ENCODE measurements around the gene SPEM2. TPM values are rescaled to one million over a fixed set of nuclear protein-coding genes. Genes with fewer than 3 reads are reported as not detected.
A peak's percentile ranks its signal among the peaks of the same experiment; 100 is the strongest.

Gene SPEM2
- total and polyA plus RNA-seq, 2 donors (not counting 1 experiment from before 2014, with no cell fraction given) = not detected

DNA sequence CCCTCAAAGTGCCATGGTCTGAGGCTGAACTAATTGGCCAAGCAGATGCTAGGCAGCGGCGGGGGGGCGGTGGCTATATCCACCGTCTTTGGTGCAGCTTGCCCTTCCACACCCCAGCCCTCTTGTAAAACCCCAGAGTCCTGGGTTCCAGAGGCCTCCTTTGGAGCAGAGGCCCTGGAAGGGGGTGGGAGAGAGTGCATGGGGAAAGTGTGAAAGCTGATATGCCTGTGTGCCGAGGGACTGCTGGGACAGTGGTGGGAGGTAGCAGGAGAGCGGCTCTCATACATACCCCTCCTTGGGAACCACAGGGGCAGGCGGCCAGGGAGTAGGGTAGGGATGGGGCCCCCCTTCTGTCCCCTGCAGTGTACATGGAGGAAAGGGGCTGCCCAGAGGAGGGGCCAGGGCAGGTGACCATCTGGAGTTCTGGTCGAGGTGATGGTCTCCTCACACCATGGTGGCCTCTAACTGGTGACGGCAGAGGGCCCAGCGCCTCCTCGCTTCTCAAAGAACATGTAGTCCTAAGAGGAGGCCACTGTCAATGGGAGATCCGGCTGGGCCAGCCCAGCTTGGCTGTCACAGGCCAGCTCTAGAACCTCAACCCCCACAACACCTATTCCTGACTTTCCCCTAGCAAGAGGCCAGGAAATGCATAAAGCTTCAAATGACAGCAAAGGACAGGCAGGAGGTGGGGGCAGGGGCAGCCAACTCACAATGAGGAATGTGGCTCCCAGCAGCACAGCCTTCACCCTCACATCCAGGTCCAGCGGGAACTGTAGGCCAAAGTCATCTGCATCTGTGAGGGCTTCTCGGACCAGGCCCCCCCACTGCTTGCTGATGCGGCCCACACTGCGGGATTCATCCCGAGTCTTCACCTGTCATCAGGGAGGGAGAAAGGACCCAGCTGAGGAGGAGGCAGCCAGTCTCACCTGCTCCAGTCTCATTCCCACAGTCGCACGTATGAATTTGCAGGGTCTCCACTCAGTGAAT lies 35.2 kb upstream of the SPEM2 start:
- no peak overlapping the region for H3K27ac ChIP-seq (ENCODE audit: insufficient read depth, low read length)
- no peak overlapping the region for H2AFZ ChIP-seq (ENCODE audit: low read length)
- TF ChIP-seq EZH2 (IDR thresholded peaks at IDR 0.05; ENCODE audit: low read length, missing control alignments) (no peak), CTCF (conservative IDR thresholded peaks at IDR 0.05 in 1 of 2, IDR thresholded peaks at IDR 0.05 in 1 of 2; ENCODE audit: low read depth in 1 of 2, low read length in 2 of 2) (no peak)
- H3K4me1 ChIP-seq (ENCODE audit: control insufficient read depth, extremely low read depth, insufficient read depth, low read length) = peaks cover 3% of the 10 kb centered on the region
- H3K27me3 ChIP-seq (ENCODE audit: control insufficient read depth, insufficient read depth, low read length) = no peaks in the 10 kb centered on the region
- no peaks in the 10 kb centered on the region for H4K20me1 ChIP-seq (ENCODE audit: control insufficient read depth, extremely low read depth, insufficient read depth, low read length)
- DNase-seq (ENCODE audit: low read depth in 2 of 2) = no peak
- no peaks in the 10 kb centered on the region for H3K79me2 ChIP-seq (ENCODE audit: control insufficient read depth, insufficient read depth, low read length)
- no peak overlapping the region for H3K4me2 ChIP-seq (ENCODE audit: extremely low read depth, insufficient read depth, low read length)
- no peak overlapping the region for H3K9ac ChIP-seq (ENCODE audit: insufficient read depth, low read length)
- H3K9me3 ChIP-seq (ENCODE audit: control insufficient read depth, insufficient read depth, low read depth, low read length) = no peaks in the 10 kb centered on the region
- H3K4me3 ChIP-seq (replicated peaks in 1 of 4; ENCODE audit: control extremely low read depth in 1 of 4, insufficient read depth in 1 of 4, low read depth in 3 of 4, low read length in 4 of 4) = no peak overlapping the region
- peaks cover 15% of the 10 kb centered on the region for H3K36me3 ChIP-seq (ENCODE audit: control insufficient read depth, insufficient read depth, low read length)

DNA sequence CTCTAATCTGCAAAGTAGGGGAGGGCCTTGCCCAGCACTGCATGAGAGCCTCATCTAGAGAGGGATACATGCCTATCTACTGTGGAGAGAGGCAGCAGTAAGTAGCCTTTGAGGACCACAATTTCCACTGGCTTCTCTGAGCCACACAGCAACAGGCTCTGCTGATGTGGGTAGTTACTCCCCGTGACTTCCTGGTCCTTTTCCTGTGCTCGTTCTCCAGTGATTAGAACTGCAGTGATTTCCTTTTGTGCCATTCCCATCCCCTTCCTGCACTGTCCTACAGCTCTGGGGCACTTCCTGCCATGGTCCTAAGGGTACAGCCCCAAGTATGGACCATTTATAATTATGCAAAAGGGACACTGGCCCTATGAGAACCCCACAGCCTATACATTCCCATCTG lies 34.1 kb upstream of the SPEM2 start:
- DNase-seq (ENCODE audit: low read depth in 2 of 2) = no peak
- no peaks in the 10 kb centered on the region for H3K27me3 ChIP-seq (ENCODE audit: control insufficient read depth, insufficient read depth, low read length)
- peaks cover 15% of the 10 kb centered on the region for H3K36me3 ChIP-seq (ENCODE audit: control insufficient read depth, insufficient read depth, low read length)
- no peak overlapping the region for H3K9ac ChIP-seq (ENCODE audit: insufficient read depth, low read length)
- TF ChIP-seq EZH2 (IDR thresholded peaks at IDR 0.05; ENCODE audit: low read length, missing control alignments) (no peak), CTCF (conservative IDR thresholded peaks at IDR 0.05 in 1 of 2, IDR thresholded peaks at IDR 0.05 in 1 of 2; ENCODE audit: low read depth in 1 of 2, low read length in 2 of 2) (no peak)
- no peak overlapping the region for H3K4me3 ChIP-seq (replicated peaks in 1 of 4; ENCODE audit: control extremely low read depth in 1 of 4, insufficient read depth in 1 of 4, low read depth in 3 of 4, low read length in 4 of 4)
- no peaks in the 10 kb centered on the region for H3K9me3 ChIP-seq (ENCODE audit: control insufficient read depth, insufficient read depth, low read depth, low read length)
- H3K27ac ChIP-seq (ENCODE audit: insufficient read depth, low read length) = no peak overlapping the region
- H3K4me2 ChIP-seq (ENCODE audit: extremely low read depth, insufficient read depth, low read length) = no peak overlapping the region
- peaks cover 3% of the 10 kb centered on the region for H3K4me1 ChIP-seq (ENCODE audit: control insufficient read depth, extremely low read depth, insufficient read depth, low read length)
- no peaks in the 10 kb centered on the region for H3K79me2 ChIP-seq (ENCODE audit: control insufficient read depth, insufficient read depth, low read length)
- H4K20me1 ChIP-seq (ENCODE audit: control insufficient read depth, extremely low read depth, insufficient read depth, low read length) = no peaks in the 10 kb centered on the region
- no peak overlapping the region for H2AFZ ChIP-seq (ENCODE audit: low read length)

DNA sequence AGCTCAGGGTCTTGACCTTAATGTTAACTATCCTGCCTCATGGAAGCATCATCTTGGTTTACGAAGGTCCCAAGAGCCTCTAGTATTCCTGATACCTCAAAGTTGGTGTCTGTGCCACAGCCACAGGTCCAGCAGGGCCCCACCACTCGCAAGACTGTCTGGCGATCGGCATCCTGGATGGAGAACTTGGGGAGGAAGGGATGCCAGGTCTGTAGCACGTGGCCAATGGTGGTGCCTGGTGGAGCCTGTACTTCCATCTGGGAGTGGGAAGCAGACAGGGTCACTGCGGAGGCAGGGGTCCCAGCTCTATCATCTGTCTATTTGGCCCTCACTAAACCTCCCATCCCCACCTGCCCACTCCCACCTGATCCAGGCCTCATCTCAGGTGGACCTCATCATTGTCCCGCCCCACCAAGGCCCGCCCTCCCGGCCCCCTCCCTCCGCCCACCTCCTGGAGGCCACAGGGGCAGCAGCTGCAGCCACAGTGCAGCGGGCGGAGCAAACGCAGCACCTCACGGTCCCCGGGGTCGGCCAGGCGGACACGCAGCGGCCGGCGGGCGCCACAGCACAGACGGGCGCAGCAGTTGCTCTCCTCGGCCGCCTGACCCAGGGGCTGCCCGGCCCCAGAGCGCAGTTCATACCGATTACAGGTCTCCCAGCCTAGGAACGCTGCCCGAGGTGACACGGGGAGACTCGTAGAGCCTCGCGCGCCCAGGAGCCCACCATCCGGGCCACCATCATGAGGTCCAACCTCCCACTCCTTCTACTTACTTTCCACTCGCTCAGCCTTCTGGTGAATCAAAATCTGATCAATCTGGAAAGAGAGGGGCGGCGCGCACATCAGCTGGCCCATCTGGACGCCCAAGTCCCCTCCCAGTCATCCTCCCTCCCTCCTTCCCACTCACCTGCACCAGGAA lies 32.5 kb upstream of the SPEM2 start:
- no peak for TF ChIP-seq CTCF (conservative IDR thresholded peaks at IDR 0.05 in 1 of 2, IDR thresholded peaks at IDR 0.05 in 1 of 2; ENCODE audit: low read depth in 1 of 2, low read length in 2 of 2)
- no peak for TF ChIP-seq EZH2 (IDR thresholded peaks at IDR 0.05; ENCODE audit: low read length, missing control alignments)
- no peak overlapping the region for H2AFZ ChIP-seq (ENCODE audit: low read length)

More for the DNA sequence above, 32.5 kb upstream of the SPEM2 start:
- H3K9me3 ChIP-seq (ENCODE audit: control insufficient read depth, insufficient read depth, low read depth, low read length) = no peaks in the 10 kb centered on the region
- H3K4me2 ChIP-seq (ENCODE audit: extremely low read depth, insufficient read depth, low read length) = peak overlapping the region; percentile 92
- peak overlapping the region; percentile 80 for H3K9ac ChIP-seq (ENCODE audit: insufficient read depth, low read length)
- H4K20me1 ChIP-seq (ENCODE audit: control insufficient read depth, extremely low read depth, insufficient read depth, low read length) = no peaks in the 10 kb centered on the region
- H3K36me3 ChIP-seq (ENCODE audit: control insufficient read depth, insufficient read depth, low read length) = peaks cover 15% of the 10 kb centered on the region
- no peak for DNase-seq (ENCODE audit: low read depth in 2 of 2)
- peaks cover 3% of the 10 kb centered on the region for H3K4me1 ChIP-seq (ENCODE audit: control insufficient read depth, extremely low read depth, insufficient read depth, low read length)
- H3K4me3 ChIP-seq (replicated peaks in 1 of 4; ENCODE audit: control extremely low read depth in 1 of 4, insufficient read depth in 1 of 4, low read depth in 3 of 4, low read length in 4 of 4) = peak overlapping the region; percentile 54 to 96 (median 80)
- no peaks in the 10 kb centered on the region for H3K27me3 ChIP-seq (ENCODE audit: control insufficient read depth, insufficient read depth, low read length)
- H3K27ac ChIP-seq (ENCODE audit: insufficient read depth, low read length) = no peak overlapping the region
- H3K79me2 ChIP-seq (ENCODE audit: control insufficient read depth, insufficient read depth, low read length) = no peaks in the 10 kb centered on the region

Data from fibroblast of lung (primary cell).